ENCODE measurements around the gene TSC2. TPM values are rescaled to one million over a fixed set of nuclear protein-coding genes. Genes with fewer than 3 reads are reported as not detected.

Gene TSC2
- total and polyA plus RNA-seq, 2 experiments from 2014 or later = 123 to 152 TPM

DNA sequence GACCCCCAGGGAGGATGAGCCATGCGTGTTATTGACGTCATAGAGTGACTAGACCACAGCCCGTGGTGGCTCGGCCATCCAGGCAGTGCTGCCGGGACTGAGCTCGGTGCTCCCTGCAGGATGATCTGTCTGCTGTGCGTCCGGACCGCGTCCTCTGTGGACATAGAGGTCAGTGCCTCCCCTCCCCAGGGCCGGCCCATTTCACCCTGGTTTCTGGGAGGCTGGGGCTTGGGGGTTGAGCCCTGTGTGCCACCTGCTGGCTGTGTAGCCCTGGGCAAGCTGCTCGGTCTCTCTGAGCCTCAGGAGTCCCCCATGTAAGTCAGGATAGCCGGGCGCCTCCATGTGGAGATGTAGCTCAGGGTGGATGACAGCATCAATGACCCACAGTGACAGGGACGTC lies 8.3 kb downstream of the TSC2 start:
- Histone ChIP-seq H3K27ac (no peak overlapping the region), H3K9me3 (ENCODE audit: low read depth) (no peaks in the 10 kb centered on the region), H3K36me3 (peaks cover 14% of the 10 kb centered on the region), H3K4me1 (ENCODE audit: low read depth) (no peaks in the 10 kb centered on the region), H3K27me3 (no peaks in the 10 kb centered on the region), H3K4me3 (no peak overlapping the region)
- TF ChIP-seq, protein P1, sequence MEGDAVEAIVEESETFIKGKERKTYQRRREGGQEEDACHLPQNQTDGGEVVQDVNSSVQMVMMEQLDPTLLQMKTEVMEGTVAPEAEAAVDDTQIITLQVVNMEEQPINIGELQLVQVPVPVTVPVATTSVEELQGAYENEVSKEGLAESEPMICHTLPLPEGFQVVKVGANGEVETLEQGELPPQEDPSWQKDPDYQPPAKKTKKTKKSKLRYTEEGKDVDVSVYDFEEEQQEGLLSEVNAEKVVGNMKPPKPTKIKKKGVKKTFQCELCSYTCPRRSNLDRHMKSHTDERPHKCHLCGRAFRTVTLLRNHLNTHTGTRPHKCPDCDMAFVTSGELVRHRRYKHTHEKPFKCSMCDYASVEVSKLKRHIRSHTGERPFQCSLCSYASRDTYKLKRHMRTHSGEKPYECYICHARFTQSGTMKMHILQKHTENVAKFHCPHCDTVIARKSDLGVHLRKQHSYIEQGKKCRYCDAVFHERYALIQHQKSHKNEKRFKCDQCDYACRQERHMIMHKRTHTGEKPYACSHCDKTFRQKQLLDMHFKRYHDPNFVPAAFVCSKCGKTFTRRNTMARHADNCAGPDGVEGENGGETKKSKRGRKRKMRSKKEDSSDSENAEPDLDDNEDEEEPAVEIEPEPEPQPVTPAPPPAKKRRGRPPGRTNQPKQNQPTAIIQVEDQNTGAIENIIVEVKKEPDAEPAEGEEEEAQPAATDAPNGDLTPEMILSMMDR (IDR thresholded peaks at IDR 0.05; ENCODE audit: low read depth, low read length) = no peak
- DNase-seq (ENCODE audit: low read depth in 1 of 2, low spot score in 1 of 2) = no peak

DNA sequence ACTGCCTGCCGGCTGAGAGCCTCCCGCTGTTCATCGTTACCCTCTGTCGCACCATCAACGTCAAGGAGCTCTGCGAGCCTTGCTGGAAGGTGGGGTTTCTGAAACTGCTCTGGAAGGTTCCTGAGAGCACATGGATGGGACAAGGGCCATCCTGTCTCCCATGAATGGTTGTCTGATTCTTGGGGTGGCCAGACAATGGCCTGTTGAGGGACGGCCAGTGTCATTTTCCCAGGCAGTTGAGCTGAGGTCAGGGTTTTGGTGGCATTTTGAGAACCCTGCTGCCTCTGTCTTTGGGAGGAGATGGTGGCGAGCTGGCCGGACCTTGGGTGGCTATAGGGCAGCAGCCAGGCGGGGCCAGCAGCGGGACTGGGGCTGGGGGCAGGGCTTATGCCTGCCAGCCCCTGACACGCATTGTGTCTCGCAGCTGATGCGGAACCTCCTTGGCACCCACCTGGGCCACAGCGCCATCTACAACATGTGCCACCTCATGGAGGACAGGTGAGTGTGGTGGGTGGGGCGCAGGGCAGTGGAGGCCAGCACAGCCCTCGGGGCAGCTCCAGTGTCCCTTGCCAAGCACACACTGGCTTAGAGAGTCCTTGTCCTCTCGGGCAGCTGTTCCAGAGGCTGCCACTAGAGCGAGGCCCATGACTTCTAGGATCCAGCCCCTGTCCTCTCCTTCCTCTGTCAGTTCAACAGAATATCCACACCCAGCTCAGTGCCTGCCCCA lies 9.1 kb downstream of the TSC2 start:
- no peak for DNase-seq (ENCODE audit: low read depth in 1 of 2, low spot score in 1 of 2)
- no peak overlapping the region for H3K4me3 ChIP-seq

DNA sequence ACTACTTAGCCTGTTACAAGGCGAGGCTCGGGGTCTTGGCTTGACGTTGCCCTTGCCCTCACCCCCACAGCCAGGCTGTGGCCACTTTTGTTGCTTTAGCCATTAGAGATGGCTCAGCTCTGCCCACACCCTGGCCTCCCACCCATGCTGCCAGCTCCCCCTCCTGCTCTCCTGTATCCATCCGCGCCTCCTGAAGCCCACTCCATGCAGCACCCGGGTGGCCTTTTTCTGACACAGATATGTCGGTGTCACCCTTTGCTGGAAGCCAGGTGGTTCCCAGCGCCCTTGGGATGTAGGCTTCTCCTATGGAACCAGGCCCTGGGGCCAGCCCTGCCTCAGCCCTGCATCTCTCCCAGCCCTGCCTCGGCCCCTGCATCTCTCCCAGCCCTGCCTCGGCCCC lies 9.7 kb downstream of the TSC2 start:
- Histone ChIP-seq H3K4me1 (ENCODE audit: low read depth) (no peaks in the 10 kb centered on the region), H3K4me3 (no peak overlapping the region), H3K27me3 (no peaks in the 10 kb centered on the region), H3K36me3 (peaks cover 8% of the 10 kb centered on the region), H3K27ac (no peak overlapping the region), H3K9me3 (ENCODE audit: low read depth) (no peaks in the 10 kb centered on the region)
- TF ChIP-seq, protein P1 (IDR thresholded peaks at IDR 0.05; ENCODE audit: low read depth, low read length) = no peak
- no peak for DNase-seq (ENCODE audit: low read depth in 1 of 2, low spot score in 1 of 2)

More for the DNA sequence above, 9.1 kb downstream of the TSC2 start:
- Histone ChIP-seq H3K27ac (no peak overlapping the region), H3K9me3 (ENCODE audit: low read depth) (no peaks in the 10 kb centered on the region), H3K36me3 (peaks cover 10% of the 10 kb centered on the region), H3K4me1 (ENCODE audit: low read depth) (no peaks in the 10 kb centered on the region), H3K27me3 (no peaks in the 10 kb centered on the region)
- TF ChIP-seq, protein P1 (IDR thresholded peaks at IDR 0.05; ENCODE audit: low read depth, low read length) = peak; percentile 8

DNA sequence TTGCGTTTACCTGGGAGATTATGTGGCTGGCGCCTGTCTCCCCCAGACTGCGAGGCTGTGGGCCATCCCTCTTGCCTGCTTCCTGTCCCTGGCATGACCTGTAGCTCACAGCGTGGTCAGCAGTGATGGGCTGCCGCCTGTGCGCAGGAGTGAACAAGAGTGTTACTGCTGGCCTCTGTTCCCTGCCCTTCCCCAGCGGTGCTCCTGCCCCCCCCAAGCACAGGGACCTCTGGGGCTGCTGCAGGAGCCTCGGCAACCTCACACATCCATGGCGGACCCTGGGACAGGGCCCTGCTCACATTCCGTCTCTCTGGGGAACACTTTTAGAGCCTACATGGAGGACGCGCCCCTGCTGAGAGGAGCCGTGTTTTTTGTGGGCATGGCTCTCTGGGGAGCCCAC lies 10.6 kb downstream of the TSC2 start:
- H3K4me1 ChIP-seq (ENCODE audit: low read depth) = no peaks in the 10 kb centered on the region
- no peaks in the 10 kb centered on the region for H3K9me3 ChIP-seq (ENCODE audit: low read depth)
- H3K27ac ChIP-seq = no peak overlapping the region
- TF ChIP-seq, protein P1 (IDR thresholded peaks at IDR 0.05; ENCODE audit: low read depth, low read length) = no peak
- no peak for DNase-seq (ENCODE audit: low read depth in 1 of 2, low spot score in 1 of 2)
- no peaks in the 10 kb centered on the region for H3K27me3 ChIP-seq
- no peak overlapping the region for H3K4me3 ChIP-seq
- peaks cover 3% of the 10 kb centered on the region for H3K36me3 ChIP-seq

GRCh38 chr16:2058872-2059271 lies 11.1 kb downstream of the TSC2 start:
- Histone ChIP-seq H3K4me1 (ENCODE audit: low read depth) (no peaks in the 10 kb centered on the region), H3K27ac (no peak overlapping the region), H3K9me3 (ENCODE audit: low read depth) (no peaks in the 10 kb centered on the region), H3K27me3 (no peaks in the 10 kb centered on the region), H3K4me3 (no peak overlapping the region), H3K36me3 (peaks cover 3% of the 10 kb centered on the region)
- TF ChIP-seq, protein P1 (IDR thresholded peaks at IDR 0.05; ENCODE audit: low read depth, low read length) = no peak
- DNase-seq (ENCODE audit: low read depth in 1 of 2, low spot score in 1 of 2) = no peak

Measured in cardiac muscle cell (in vitro differentiated cells and primary cell).